ENCODE measurements around the gene MOCOS. TPM values are rescaled to one million over a fixed set of nuclear protein-coding genes. Genes with fewer than 3 reads are reported as not detected.

The MOCOS gene
- total RNA-seq, 1 experiment from 2014 or later, result 12.1 TPM

DNA sequence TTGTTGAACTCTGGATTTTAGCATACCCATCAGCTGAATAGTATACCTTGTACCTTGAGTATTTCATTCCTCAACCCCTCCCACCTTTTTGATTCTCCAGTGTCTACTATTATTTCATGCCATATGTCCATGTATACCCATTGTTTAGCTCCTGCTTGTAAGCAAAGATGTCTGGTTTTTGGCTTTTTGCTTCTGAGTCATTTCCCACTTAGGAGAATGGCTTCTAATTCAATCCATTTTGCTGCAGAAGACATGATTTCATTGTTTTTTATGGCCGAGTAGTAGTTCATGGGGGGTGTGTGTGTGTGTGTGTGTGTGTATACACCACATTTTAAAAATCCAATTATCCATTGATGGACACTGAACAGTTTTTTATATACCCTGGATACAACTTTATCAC lies 24.3 kb upstream of the MOCOS start:
- no peak for DNase-seq (ENCODE audit: low read depth, low spot score)
- Histone ChIP-seq H3K9me2 (ENCODE audit: insufficient read depth) (no peaks in the 10 kb centered on the region), H3K4me3 (replicated peaks in 1 of 2; ENCODE audit: low read depth in 1 of 2, low read length in 2 of 2) (no peak overlapping the region), H3K4me2 (ENCODE audit: low read length) (no peak overlapping the region), H3K4me1 (ENCODE audit: control insufficient read depth in 1 of 2, insufficient read depth in 2 of 2, low read length in 2 of 2) (no peaks in the 10 kb centered on the region), H3K27me3 (ENCODE audit: insufficient read depth, low read length) (no peaks in the 10 kb centered on the region), H3K9me3 (ENCODE audit: control insufficient read depth in 1 of 2, insufficient read depth in 1 of 2, low read depth in 1 of 2, low read length in 2 of 2) (no peaks in the 10 kb centered on the region), H3K9ac (ENCODE audit: low read length) (no peak overlapping the region), H3K27ac (ENCODE audit: low read depth, low read length) (no peak overlapping the region), H4K20me1 (ENCODE audit: insufficient read depth) (no peaks in the 10 kb centered on the region; the same call in 1 of the 2 replicates), H3K36me3 (ENCODE audit: control insufficient read depth in 1 of 2, insufficient read depth in 2 of 2, low read length in 2 of 2) (peaks cover 49 to 56% of the 10 kb centered on the region in 2 experiments), H3K79me2 (ENCODE audit: insufficient read depth, low read length) (peaks cover 21% of the 10 kb centered on the region), H2AFZ (ENCODE audit: low read depth, low read length, poor library complexity, severe bottlenecking) (no peak overlapping the region)
- intact Hi-C loops (cut with micrococcal nuclease), result no loop called here
- ATAC-seq, result no peak
- ChIA-PET RAD21 (ENCODE audit: low non-redundant PET in 1 of 2, low total read pairs in 2 of 2, uncharacterized antibody in 2 of 2, unreplicated experiment in 2 of 2) (no interaction called here), CTCF (no interaction called here), POLR2A (no interaction called here)
- BruUV-seq (replicated peaks), result no TSS peak
- TF ChIP-seq TCF7L2 (IDR thresholded peaks at IDR 0.05; ENCODE audit: borderline replicate concordance, extremely low read depth, insufficient read depth, insufficient read length) (no peak), ZNF274 (IDR thresholded peaks at IDR 0.05; ENCODE audit: low read depth, low read length) (no peak), ELF1 (IDR thresholded peaks at IDR 0.05; ENCODE audit: borderline replicate concordance, low read depth) (no peak), SRF (IDR thresholded peaks at IDR 0.05; ENCODE audit: low read depth) (no peak)

GRCh38 chr18:36167692-36168218 lies 19.5 kb upstream of the MOCOS start:
- ChIA-PET POLR2A (no interaction called here), CTCF (no interaction called here), RAD21 (ENCODE audit: low non-redundant PET in 1 of 2, low total read pairs in 2 of 2, uncharacterized antibody in 2 of 2, unreplicated experiment in 2 of 2) (no interaction called here)
- no peak overlapping the region for H3K4me3 ChIP-seq (replicated peaks in 1 of 2; ENCODE audit: low read depth in 1 of 2, low read length in 2 of 2)
- H3K27me3 ChIP-seq (ENCODE audit: insufficient read depth, low read length), result no peaks in the 10 kb centered on the region
- H4K20me1 ChIP-seq (ENCODE audit: insufficient read depth), result no peaks in the 10 kb centered on the region; the same call in 1 of the 2 replicates
- ATAC-seq (no peak), DNase-seq (ENCODE audit: low read depth, low spot score) (no peak)
- intact Hi-C loops (cut with micrococcal nuclease), result no loop called here
- H3K4me1 ChIP-seq (ENCODE audit: control insufficient read depth in 1 of 2, insufficient read depth in 2 of 2, low read length in 2 of 2), result no peaks in the 10 kb centered on the region
- no peak overlapping the region for H3K27ac ChIP-seq (ENCODE audit: low read depth, low read length)
- no peaks in the 10 kb centered on the region for H3K9me2 ChIP-seq (ENCODE audit: insufficient read depth)
- H3K9me3 ChIP-seq (ENCODE audit: control insufficient read depth in 1 of 2, insufficient read depth in 1 of 2, low read depth in 1 of 2, low read length in 2 of 2), result no peaks in the 10 kb centered on the region
- H3K36me3 ChIP-seq (ENCODE audit: control insufficient read depth in 1 of 2, insufficient read depth in 2 of 2, low read length in 2 of 2), result peaks cover 30 to 40% of the 10 kb centered on the region in 2 experiments; a peak in 3 of 4 replicates
- H3K79me2 ChIP-seq (ENCODE audit: insufficient read depth, low read length), result peaks cover 15% of the 10 kb centered on the region
- BruUV-seq (replicated peaks), result no TSS peak
- no peak overlapping the region for H3K4me2 ChIP-seq (ENCODE audit: low read length)
- H2AFZ ChIP-seq (ENCODE audit: low read depth, low read length, poor library complexity, severe bottlenecking), result no peak overlapping the region
- no peak overlapping the region for H3K9ac ChIP-seq (ENCODE audit: low read length)
- TF ChIP-seq POLR2A (IDR thresholded peaks at IDR 0.05; ENCODE audit: borderline replicate concordance, extremely low read depth, insufficient read depth, insufficient read length) (no peak), SP1 (IDR thresholded peaks at IDR 0.05; ENCODE audit: low read depth) (no peak), EZH2 (IDR thresholded peaks at IDR 0.05) (no peak), TCF7L2 (IDR thresholded peaks at IDR 0.05; ENCODE audit: borderline replicate concordance, extremely low read depth, insufficient read depth, insufficient read length) (no peak), SIN3A (IDR thresholded peaks at IDR 0.05; ENCODE audit: low read depth) (no peak), RAD21 (IDR thresholded peaks at IDR 0.05; ENCODE audit: low read depth) (no peak), YY1 (IDR thresholded peaks at IDR 0.05; ENCODE audit: extremely low read depth, insufficient replicate concordance, low read depth, low read length) (no peak), EZH2phosphoT487 (IDR thresholded peaks at IDR 0.05; ENCODE audit: borderline replicate concordance) (no peak), CEBPB (IDR thresholded peaks at IDR 0.05; ENCODE audit: low read depth) (no peak), CTCF (IDR thresholded peaks at IDR 0.05 in 2 of 3, conservative IDR thresholded peaks at IDR 0.05 in 1 of 3; ENCODE audit: borderline replicate concordance in 1 of 3, insufficient read depth in 1 of 3, low read depth in 2 of 3, low read length in 2 of 3) (no peak), ELF1 (IDR thresholded peaks at IDR 0.05; ENCODE audit: borderline replicate concordance, low read depth) (no peak), MAX (IDR thresholded peaks at IDR 0.05) (no peak)
- TF ChIP-seq, protein P1, sequence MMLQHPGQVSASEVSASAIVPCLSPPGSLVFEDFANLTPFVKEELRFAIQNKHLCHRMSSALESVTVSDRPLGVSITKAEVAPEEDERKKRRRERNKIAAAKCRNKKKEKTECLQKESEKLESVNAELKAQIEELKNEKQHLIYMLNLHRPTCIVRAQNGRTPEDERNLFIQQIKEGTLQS (IDR thresholded peaks at IDR 0.05), result no peak
